Cerebellar nuclear complex (tissue), 1 donor: ENCODE data around the gene HAND1.

Source experiments
- DNase-seq, 2 experiments: peaks; one replicate each; lab custom pipeline; 2025; lab: John Stamatoyannopoulos, UW

Gene HAND1

DNA sequence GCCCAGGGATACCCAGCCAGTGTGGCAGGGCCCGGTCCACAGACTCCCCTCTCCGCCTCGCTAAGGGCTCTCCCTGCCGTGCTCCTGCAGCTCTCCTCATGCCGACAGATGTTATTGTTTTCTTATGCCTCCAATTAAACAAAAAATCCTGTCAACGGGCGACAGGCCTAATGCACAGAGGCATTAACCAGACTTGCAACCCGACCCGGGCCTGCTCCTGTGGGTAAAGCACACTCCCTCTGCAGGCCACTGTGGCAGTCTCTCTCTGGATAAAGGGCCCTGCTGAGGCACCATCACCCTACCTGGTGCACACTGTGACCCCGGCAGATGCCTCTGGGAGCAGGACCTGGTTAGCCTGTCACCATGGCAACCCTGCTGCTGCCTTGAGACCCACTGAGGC is 27.5 kb upstream of the HAND1 start:
- no peak for DNase-seq

DNA sequence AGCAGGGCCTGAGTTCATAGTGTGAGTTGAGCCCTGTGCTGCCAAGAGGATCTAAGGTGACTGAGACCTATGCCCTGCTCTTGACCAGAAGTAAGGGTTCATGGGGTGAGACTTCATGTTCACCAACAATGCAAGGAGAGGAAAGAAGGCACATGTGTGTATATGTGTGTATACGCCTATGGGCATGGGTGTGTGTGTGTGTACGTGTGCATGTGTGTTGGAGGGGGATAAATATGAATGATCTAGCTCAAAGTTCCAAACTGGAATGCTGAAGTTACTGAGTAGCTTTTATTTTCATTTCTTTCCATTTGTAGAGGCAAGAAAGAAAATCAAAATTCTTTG is 25.6 kb upstream of the HAND1 start:
- DNase-seq: no peak

DNA sequence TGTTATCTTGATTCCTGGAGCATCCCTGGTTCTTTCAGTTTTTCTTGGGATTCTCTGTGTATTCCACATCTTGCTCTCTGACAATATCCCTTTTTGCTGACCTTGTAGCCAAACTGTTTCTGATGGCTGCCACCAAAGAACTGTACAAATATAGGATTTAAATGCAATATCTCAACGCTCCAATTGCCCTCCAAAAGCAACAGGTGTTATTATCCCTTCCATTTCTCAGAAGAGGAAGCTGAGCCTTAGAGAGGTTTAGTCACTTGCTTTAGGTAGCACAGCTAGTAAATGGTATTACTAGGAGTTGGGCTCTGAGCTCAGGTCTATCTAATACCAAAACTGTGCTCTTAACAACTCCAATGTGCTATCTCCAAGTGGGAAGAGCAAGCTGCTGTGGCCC is 24.2 kb upstream of the HAND1 start:
- no peak for DNase-seq

DNA sequence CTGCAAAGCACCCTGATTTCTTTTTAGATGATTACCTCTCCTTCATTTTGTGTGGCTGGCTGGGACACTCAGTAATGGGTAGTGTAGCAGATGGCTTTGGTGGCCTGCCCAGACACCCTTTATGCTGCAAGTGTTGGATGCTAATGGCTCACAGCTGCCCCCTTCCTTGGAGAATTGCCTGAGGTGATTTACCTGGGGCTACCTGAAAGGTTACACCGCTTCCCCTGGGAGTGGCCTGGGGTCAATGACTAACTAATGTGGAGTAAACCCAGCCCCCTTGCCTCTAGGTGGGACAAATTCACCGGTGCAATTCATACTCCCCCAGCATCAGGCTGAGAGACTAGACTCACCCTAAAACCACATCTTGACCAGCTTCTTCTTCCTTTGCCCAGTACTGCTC is 23.5 kb upstream of the HAND1 start:
- no peak for DNase-seq

DNA sequence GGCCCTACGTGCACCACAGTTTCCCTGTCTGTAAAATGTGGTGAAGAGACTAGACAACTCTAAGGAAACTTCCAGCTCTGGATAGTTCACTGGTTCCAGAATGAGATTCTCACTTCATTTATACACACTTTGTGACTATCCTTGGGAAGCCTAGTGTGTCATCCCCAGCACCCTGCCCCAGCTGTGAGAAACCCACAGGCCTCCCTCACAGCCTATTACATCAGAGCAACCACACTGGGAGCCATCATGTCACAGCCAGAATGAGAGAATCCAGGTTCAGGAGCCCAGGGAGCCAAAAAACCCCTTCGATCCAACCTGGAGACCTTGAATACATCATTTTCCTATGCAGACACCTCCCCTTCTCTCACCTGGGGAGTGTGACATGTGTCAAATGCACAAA is 21.0 kb upstream of the HAND1 start:
- no peak for DNase-seq

DNA sequence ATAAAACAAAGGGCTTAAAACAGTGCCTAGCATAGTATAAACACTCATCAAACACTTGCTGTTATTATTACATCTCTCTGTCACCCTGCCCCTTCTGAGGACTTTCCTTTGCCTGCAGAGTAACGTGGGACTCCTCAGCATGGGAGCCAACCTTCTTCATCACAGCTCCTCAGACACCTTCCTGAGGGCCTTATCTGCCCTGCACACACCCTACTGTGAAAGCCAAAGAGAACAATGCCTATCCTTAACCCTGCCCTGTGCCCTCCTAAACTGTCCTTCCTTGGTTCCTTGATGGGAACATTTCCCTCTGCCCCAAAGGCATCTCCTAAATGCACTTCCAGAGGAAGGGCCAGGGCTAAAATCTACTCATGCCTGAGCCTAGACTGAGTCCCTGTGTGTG is 20.6 kb upstream of the HAND1 start:
- DNase-seq: no peak

DNA sequence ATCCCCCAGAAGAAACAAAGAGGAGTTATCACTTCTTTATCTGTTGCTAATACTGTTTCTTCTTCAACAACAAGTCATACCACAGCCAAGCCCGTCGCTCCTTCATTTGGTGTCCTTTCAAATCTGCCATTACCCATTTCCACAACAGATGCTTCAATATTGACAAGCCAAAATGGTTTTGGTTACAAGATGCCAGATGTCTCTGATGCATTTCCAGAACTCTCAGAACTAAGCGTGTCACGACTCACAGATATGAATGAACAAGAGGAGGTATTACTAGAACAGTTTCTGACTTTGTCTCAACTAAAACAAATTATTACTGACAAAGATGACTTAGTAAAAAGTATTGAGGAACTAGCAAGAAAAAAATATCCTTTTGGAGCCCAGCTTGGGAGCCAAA is 16.0 kb upstream of the HAND1 start:
- no peak for DNase-seq

DNA sequence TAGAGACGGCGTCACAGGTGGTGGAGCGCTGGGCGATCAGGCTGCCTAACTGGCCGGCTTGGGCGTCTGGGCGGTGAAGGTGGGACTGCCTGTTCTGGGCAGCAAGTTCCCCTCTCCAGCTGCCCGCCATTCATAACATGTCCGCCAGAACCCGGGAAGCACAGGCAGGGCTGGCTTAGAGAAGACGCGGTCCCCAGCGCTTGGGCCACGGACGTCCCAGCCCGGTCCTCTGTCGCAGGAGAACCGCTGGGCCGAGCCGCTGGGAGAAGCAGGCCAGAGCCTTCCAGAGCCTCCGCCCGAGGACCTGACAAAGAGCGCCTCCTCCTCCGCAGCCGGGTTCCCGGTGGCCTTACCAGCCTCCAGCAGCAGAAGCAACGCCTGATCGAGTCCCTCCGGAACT is 15.2 kb upstream of the HAND1 start:
- DNase-seq: no peak

DNA sequence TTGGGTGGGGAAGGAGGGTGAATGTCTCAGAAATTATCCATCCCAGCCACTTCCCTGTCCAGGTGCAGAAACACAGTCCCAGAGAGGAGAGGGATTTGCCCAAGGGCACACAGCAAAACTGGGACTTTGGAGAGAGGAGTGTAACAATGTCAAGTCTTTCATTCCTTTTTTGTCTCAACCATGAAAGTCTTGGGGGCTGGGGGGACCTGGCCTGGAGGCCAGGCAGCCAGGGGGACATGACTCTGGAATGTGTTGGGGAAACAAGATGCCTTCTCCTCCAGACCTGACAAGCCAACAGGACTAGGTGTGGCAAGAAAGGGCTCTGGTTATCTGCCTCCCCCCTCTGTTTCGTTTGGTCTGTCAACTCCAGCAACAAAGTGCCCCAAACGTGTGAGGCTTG is 13.9 kb upstream of the HAND1 start:
- no peak for DNase-seq

DNA sequence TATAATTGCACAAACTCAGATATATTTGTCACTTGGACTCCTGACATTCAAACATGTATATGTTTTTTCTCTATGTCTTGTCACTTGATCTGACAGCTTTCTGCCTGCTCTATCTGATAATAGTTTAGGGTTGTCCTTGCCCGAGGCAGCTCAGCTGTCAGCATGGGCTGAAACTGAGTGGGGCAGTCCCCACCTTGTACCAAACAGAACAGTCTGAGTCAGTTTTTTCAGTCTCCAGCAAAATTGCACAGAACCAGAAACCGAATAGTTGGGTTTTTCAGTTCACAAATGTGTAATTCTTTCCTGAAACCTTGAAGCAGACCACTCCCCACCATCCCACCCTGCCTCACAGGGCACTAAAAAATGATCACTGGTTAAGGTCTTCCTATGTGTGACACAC is 9.5 kb upstream of the HAND1 start:
- DNase-seq: no peak

DNA sequence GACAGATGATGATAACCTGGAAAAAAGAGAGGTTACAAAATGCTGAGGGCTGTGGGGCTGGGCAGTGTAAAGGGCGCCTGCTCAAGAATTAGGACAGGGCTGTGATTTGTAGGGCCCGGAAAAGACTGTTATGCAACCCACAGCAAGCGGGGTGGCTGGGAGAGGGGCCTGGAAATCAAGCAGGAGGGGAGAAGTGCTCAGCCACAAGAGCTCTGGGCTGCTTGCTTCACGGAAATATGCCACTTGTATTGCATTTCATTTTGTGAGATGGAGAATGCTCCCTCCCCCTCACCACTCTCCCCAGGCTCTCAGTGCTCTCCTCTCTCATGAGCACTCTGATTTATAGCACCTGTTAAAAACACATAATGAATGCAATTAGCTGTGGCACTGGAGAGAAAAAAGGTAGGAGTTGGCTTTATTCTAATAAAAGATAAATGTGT is 8.4 kb upstream of the HAND1 start:
- no peak for DNase-seq

DNA sequence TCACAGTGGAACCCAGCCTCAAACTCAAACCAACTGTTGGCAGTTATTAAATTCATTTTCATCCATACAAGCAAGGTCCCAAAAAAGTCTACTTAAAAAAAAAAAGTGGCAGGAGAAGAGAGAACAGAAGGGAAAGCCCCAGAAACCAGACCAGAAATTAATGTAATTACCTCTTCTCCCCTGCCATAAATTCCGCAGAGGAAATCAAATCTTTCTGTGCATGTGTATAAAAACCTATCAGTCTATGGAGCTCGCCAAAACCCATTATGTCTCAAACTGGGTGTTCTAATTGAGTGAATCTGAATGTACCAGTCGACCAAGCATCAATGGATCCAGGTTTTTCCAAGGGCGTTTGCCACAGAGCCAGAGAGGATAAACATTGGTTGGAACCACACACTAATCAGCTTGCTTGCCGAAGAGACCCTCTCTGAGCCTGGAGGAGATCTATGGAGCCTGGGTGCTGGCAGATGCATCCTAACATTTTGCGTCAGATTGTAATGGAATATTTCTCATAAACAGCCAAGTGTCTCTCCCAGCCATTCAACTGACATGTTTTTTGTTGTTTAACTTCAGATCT is 7.9 kb upstream of the HAND1 start:
- DNase-seq: no peak

DNA sequence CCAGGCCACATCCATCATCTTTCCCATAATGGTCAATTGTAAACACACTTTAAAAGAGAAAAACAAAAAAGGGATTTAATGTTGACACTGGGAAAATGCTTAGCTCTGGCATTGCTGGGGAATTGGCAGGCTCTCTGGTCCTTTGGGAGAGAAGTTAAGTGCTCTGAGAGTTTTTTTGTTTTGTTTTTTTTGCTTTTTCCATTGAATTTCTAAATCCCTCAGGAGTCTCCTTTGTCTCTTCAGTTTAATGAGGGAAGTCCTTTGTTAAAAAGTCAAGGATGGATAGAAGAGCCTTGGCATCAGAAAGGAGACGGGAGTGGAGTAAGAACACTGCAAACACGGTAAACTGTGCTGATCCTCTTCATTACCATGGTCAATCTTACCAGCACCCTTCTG is 7.1 kb upstream of the HAND1 start:
- DNase-seq: no peak

DNA sequence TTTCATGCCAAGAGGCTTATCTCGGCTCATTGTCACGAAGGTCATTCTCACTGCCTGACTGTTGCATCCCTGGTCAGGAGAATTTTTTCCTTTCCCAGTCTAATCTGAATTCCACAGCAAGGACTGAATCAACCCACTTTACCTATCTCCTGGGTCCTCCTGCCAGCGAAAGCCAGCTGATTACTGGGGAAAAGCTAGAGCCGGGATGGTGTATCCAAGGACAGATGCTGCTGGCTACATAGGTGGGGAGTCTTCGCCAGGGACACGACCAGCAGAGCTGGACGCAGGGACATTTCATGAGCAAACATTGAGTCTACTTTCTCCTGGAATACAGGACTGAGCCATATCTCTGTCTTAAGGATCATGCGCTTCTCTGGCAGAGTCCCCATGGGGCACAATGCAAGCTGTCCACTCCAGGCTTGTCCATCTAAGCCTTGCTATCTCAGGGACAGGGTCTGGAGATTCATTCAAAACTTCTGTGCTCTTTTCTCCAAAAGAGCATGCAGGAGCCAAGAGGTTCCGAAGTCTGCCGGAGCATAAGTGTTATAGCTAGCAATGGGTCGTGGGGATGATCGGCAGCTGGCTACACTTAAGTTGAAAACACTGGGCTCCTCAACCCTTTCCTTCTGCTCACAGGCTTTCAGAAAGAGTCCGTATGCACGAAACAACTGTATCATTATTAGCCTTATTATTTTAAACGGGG is 6.5 kb upstream of the HAND1 start:
- no peak for DNase-seq

DNA sequence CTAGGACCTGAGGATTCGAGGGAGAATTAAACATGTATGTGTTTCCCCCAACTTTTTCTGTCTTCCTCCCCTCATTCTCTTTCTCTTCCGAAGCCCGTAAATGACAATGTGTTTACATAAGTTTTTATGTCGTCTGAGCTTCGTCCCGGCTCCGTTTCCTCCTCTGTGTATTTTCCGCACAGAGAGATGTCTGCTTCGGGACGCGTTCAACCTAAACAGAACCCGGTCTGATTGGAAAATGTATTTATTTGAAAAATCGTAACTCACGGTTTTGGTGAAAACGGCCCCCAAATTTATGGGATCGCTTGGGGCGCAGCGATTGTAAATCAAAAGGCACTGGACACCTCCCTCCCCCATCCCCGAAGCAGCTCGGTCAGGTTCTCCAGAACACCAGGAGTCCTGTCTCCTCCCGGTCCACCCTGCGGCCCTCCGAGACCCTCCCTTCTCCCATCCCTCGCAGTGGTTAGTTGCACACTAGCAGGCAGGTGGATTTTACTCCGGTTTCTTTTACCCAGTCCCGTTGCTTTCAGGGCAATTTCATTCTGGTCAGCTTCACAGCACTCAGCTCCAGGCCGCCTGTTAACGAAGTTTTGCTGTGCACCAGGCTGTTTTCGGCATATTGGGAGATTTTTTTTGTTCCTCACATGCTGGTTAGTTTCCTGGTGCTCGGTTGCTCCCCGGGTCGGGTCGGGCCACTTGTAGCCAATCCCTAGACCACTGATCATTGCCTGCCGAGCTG is 5.8 kb upstream of the HAND1 start:
- no peak for DNase-seq

DNA sequence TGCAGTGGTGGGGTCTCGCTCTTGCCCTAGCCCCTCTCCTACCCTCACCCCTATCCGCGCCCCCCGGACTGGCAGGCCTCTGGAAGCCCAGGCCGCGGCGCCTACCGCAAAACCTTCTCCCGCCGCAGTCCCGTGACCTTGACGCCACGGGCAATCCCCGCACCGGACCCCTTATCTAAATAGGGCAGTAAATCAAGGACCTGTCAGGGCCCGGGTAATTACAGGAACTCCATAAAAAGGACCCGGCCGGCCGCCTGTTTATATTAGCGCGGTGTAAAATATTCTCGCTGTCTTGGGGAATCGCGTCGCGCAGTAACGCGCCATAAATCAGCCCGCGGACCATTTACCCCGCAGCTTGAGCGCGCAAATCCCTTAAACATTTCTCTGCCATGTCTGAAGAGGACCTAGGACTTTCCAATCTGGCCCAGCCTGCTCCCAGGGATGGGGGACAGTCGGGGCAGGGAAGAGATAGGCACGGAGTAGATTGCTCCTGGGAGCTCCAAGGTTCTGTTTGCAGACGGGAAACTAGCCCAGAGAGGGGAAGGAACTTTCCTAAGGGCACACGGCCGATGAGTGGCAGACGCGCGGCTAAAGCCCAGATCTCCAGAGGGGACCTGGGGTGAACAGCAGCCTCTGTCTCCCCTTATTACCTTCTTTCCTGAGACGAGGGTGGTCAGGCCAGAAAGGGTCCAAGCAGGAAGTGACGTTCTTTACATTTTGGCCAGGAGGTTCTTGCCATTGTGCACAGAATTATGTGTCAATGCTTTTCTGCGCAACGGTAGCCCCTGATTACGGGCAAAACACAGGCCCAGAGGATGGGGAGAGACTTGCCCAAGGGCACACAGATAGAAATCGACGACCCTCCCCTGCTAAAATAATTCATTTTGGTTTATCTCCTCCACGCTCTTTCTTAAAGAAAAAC is 4.8 kb upstream of the HAND1 start:
- no peak for DNase-seq

DNA sequence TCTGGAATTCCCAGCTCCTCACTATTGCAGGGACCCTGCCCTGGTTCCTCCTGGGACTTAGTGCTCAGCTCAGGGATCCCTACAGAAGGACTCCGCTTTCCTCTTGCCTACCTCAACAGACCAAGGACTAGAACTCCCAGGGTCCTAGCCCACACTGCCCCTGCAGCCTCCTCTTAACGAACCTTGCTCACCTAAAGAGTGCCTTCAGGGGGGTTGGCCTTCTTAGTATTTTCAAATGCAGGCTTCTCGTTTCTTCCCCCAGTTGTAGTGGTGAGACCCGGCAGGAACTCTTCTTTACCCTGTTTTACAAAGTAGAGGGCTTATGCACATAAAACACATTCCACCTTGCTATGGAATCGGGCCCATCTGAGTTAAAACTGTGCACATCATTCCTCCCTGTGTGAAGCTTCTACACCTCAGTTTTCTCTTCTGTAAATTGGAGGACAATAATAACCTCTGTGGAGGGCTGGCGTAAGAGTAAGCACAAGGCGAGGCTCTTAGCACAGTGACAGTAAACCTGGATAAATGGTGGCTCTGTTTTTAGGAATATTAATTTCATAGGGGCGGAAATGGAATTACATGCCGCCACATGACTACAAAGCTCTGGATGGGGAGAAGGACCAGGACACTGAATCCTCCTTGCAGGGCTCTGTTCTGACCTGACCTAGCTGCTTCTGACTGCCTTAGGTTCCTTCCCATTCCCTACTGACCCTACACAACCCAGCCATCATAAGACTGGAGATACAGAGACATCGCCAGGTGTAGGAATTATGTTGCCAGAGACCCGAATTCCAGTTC is 3.8 kb upstream of the HAND1 start:
- DNase-seq: no peak

DNA sequence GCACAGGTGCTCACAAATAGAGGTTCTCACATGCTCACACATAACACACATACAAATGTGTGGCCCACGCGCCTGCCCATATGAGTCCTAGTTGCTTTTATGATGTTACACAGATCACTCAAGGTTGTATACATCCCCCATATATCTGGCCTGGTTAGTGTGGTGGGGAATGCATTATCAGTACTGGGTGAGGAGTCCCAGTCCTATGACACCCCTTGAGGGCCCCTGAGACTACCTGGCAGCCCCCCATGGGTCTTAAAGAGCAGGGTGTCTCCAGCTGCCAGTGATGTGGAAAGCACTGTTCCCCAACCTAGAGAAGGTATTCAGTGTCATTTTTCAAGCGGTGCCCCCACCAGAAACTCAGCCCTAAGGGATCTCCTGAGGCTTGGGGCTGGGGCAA is 2.8 kb upstream of the HAND1 start:
- DNase-seq: no peak

DNA sequence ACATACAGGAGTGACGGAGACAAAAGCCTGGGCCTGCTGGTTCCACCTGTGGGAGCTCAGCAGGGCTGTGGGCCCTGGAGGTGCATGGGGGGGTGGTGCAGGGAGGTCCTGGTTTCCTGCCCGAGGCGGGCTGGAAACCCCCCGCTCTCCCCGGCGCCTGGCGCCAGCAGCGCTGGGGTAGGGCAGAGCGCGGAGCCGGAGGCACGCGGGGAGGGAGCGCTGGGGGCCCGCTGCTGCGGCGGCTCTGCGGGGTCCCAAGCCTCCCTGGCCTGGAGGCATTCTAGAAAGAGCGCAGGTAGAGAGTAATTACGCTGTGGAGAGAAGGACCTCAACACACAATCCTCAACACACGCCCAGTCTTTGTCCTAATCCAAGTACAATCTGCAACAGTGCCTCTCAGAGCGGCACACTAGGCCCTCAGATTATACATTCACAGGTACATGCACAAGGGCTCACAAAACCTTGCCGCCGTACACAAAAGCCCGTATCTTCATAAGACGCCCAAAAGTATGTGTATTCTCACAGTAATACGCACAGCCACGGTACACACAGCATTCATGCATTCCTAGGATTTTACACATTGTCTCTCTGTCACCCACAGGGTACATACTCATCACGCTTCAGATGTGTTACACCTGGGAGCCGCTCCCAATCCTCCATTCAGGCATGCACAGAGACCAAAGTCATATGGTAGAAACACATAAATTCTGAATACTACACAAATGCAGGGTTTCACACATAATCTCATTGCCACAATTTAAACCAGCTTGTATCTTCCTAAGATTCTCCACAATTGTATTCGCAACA is 2.1 kb upstream of the HAND1 start:
- DNase-seq: no peak

DNA sequence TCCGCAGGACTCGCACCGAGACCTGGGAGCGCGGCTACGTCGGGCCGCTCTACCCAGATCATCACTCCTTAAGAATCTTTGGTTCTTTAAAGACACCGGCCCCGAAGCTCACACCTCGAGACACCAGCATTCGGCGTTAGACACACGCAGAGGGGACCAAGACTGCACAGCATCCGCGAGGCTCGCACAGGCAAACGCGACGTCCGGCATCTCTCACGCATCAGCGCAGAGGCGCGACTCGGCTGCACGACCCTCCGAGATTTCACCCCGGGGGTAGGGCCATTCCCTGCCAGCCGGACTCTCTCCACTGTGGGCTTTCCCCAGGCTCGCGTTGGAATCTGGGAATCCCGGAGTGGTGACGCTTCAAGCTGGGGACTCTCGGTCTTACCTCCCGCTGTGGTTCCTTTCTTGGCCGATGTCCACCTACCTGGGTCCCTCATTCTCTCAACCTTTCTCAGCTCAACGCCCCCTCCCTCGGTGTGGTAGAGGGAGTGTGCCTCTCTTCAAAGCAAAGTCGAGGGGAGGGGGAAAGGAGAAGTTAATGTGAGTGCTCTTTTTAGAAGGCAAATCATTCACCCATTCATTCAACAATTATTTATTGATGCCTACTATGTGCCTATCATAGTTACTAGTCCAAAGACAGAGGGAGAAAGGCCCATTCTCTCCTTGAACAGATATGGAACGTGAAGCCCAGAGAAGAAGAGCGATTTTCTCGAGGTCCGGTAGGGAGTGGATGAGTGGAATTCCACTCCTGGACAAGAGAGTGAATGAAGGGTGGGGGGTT is 1.3 kb upstream of the HAND1 start:
- DNase-seq: no peak
